Measurements from ENCODE around the gene TMEM234.

Gene TMEM234

DNA sequence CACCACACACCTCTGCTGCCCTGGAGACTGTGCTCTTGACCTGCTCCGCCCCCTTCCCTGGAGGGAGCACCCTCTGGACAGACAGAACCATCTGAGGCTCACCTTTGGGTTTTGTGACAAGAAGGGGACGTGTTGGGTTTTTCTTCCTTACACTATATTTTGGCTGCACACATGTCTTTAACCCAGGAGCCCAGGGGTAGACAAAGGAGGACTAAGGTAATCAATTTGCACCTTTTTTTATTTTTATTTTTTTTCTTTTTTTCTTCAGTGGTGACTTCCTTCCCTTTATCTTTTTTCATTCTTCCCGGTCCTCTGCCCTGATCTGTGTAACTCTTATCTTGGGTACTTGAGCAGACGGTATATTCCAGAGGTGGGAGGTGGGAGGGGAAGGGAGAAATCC, 51.2 kb downstream of the TMEM234 start:
- no peak for DNase-seq

Measured in femur (tissue), 1 donor.